OCI-LY3 (cell line): ENCODE results near the gene SLC39A1.

Source experiments
- H2AFZ ChIP-seq: fragments of 200-600, 300-600 bp; shearing (Covaris generic); 2 replicates; pipeline ENCODE4 v1.6.0; 2014; ENCODE audit warnings: antibody characterized with exemption, low read depth, low read length
- H3K27ac ChIP-seq: fragments of 200-600, 300-600 bp; sonication (generic); 2 replicates; pipeline ENCODE4 v1.5.1; 2014; ENCODE audit warnings: mild to moderate bottlenecking, low read length, moderate library complexity, mixed read lengths
- H3K27me3 ChIP-seq: fragments of 200-600, 300-600 bp; sonication (generic); 2 replicates; pipeline ENCODE4 v1.6.1; 2014; ENCODE audit warnings: low read depth, low read length, mixed read lengths
- H3K36me3 ChIP-seq: fragments of 200-600, 300-600 bp; sonication (generic); replicated peaks from 2 replicates; pipeline ENCODE3; 2014; ENCODE audit warnings: low read depth, low read length, mixed read lengths
- H3K4me1 ChIP-seq: fragments of 300-600, 200-600 bp; sonication (generic); 2 replicates; pipeline ENCODE4 v1.6.1; 2014; ENCODE audit warnings: low read length, mixed read lengths
- H3K4me2 ChIP-seq: fragments of 200-600, 300-600 bp; sonication (generic); 2 replicates; pipeline ENCODE4 v1.6.1; 2014; ENCODE audit warnings: low read length, mixed read lengths
- H3K4me3 ChIP-seq: fragments of 300-600, 200-600 bp; sonication (generic); 2 replicates; pipeline ENCODE4 v1.5.1; 2014; ENCODE audit warnings: antibody characterized with exemption, mild to moderate bottlenecking, low read length, moderate library complexity
- H3K79me2 ChIP-seq: fragments of 300-600, 200-600 bp; shearing (Covaris generic); 2 replicates; pipeline ENCODE4 v1.6.1; 2014; ENCODE audit warnings: mild to moderate bottlenecking, low read length, mixed read lengths
- H3K9ac ChIP-seq: fragments of 300-600, 200-600 bp; shearing (Covaris generic); 2 replicates; pipeline ENCODE4 v1.6.0; 2014; ENCODE audit warnings: mild to moderate bottlenecking, low read length, moderate library complexity
- H3K9me3 ChIP-seq: fragments of 200-600, 300-600 bp; shearing (Covaris generic); 2 replicates; pipeline ENCODE4 v1.6.1; 2014; ENCODE audit warnings: low read length, mixed read lengths; ENCODE audit not compliant: insufficient read depth
- H4K20me1 ChIP-seq: fragments of 200-600, 300-600 bp; sonication (generic); 2 replicates; pipeline ENCODE4 v1.6.1; 2016; ENCODE audit warnings: low read length, mixed read lengths; ENCODE audit not compliant: insufficient read depth
- EZH2phosphoT487 ChIP-seq: fragments of 200-600 bp; shearing (Covaris generic); IDR thresholded peaks from 2 replicates; pipeline ENCODE4 v1.6.1; 2018; ENCODE audit warnings: antibody characterized with exemption, mixed run types, low read depth
- TF ChIP-seq, protein P1 (sequence below): fragments of 200-600, 300-600 bp; sonication (generic); IDR thresholded peaks from 2 replicates; pipeline ENCODE4 v1.5.1; 2014; ENCODE audit warnings: antibody characterized with exemption, low read length, low read depth

Gene SLC39A1

GRCh38 chr1:153991151-153991630 lies 27.9 kb upstream of the SLC39A1 start:
- no peaks in the 10 kb centered on the region for H3K9me3 ChIP-seq
- H3K27me3 ChIP-seq = no peaks in the 10 kb centered on the region
- TF ChIP-seq, protein P1, sequence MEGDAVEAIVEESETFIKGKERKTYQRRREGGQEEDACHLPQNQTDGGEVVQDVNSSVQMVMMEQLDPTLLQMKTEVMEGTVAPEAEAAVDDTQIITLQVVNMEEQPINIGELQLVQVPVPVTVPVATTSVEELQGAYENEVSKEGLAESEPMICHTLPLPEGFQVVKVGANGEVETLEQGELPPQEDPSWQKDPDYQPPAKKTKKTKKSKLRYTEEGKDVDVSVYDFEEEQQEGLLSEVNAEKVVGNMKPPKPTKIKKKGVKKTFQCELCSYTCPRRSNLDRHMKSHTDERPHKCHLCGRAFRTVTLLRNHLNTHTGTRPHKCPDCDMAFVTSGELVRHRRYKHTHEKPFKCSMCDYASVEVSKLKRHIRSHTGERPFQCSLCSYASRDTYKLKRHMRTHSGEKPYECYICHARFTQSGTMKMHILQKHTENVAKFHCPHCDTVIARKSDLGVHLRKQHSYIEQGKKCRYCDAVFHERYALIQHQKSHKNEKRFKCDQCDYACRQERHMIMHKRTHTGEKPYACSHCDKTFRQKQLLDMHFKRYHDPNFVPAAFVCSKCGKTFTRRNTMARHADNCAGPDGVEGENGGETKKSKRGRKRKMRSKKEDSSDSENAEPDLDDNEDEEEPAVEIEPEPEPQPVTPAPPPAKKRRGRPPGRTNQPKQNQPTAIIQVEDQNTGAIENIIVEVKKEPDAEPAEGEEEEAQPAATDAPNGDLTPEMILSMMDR = no peak
- no peak for TF ChIP-seq EZH2phosphoT487
- H3K4me3 ChIP-seq = peak overlapping the region; percentile 80
- H3K79me2 ChIP-seq = peaks cover 22% of the 10 kb centered on the region
- H3K4me2 ChIP-seq = peak overlapping the region; percentile 91
- H3K4me1 ChIP-seq = peaks cover 23% of the 10 kb centered on the region
- H3K27ac ChIP-seq = peak overlapping the region; percentile 64
- H3K9ac ChIP-seq = peak overlapping the region; percentile 86
- peaks cover 49% of the 10 kb centered on the region for H3K36me3 ChIP-seq
- 0 out of 2 replicates have a peak, but pooled peaks cover 8% of the 10 kb centered on the region for H4K20me1 ChIP-seq
- H2AFZ ChIP-seq = no peak overlapping the region

- Histone ChIP-seq H3K9me3 (no peaks in the 10 kb centered on the region), H3K4me2 (peak within 1 kb of the TSS; percentile 91), H3K4me3 (peak within 1 kb of the TSS; percentile 80), H3K27me3 (no peaks in the 10 kb centered on the region), H4K20me1 (0 out of 2 replicates have a peak, but pooled peaks cover 8% of the 10 kb centered on the region), H3K4me1 (peaks cover 28% of the 10 kb centered on the region), H3K27ac (peak within 1 kb of the TSS; percentile 64), H3K9ac (peak within 1 kb of the TSS; percentile 86), H2AFZ (peak within 1 kb of the TSS; percentile 69), H3K36me3 (peaks cover 45% of the 10 kb centered on the region), H3K79me2 (peaks cover 22% of the 10 kb centered on the region)
- TF ChIP-seq, protein P1 = no peak
- TF ChIP-seq EZH2phosphoT487 = no peak
These were observed 27.3 kb upstream of the SLC39A1 start, which contains the start of gene RPS27 for GRCh38 chr1:153990468-153991150. RPS27 (plus strand) TSS chr1:153990762; CDS start chr1:153990797, 35 bp downstream.

- H3K9me3 ChIP-seq = no peaks in the 10 kb centered on the region
- H3K4me3 ChIP-seq = peak overlapping the region; percentile 73
- peak overlapping the region; percentile 65 for H3K27ac ChIP-seq
- TF ChIP-seq, protein P1 = no peak
- TF ChIP-seq EZH2phosphoT487 = no peak
- 0 out of 2 replicates have a peak, but pooled peaks cover 1% of the 10 kb centered on the region for H4K20me1 ChIP-seq
- H3K79me2 ChIP-seq = peaks cover 19% of the 10 kb centered on the region
- H3K9ac ChIP-seq = peak overlapping the region; percentile 65; the same call in 1 of the 2 replicates
- H3K4me2 ChIP-seq = peak overlapping the region; percentile 78
- H3K27me3 ChIP-seq = no peaks in the 10 kb centered on the region
- H3K36me3 ChIP-seq = peaks cover 17% of the 10 kb centered on the region
- peaks cover 40% of the 10 kb centered on the region for H3K4me1 ChIP-seq
- peak overlapping the region; percentile 46; the same call in 1 of the 2 replicates for H2AFZ ChIP-seq
These were observed 24.3 kb upstream of the SLC39A1 start for GRCh38 chr1:153987621-153988020.
